GM23338 (cell line): Measurements from ENCODE around the gene RIOK3. TPM values are rescaled to one million over a fixed set of nuclear protein-coding genes. Genes with fewer than 3 reads are reported as not detected.
"Not testable (repeated sequence)": the region's sequence is repeated elsewhere in the genome, so short reads cannot be mapped to it uniquely, and the experiment has no call there.

Source experiments
- ATAC-seq: fragments of 200-7000 bp; cut with Tn5 transposase; 3 replicates; pipeline ENCODE4 v1.9.1; 2020
- DNase-seq: peaks from one replicate; pipeline ENCODE4 v3.0.0-alpha.2; 2015; ENCODE audit warnings: low spot score
- H2AFZ ChIP-seq: fragments of 200-600 bp; sonication (generic); 2 replicates; pipeline ENCODE4 v1.8.0; 2016; ENCODE audit warnings: antibody characterized with exemption, mild to moderate bottlenecking, moderate library complexity
- H3F3A ChIP-seq: fragments of 200-600 bp; sonication (generic); replicated peaks from 2 replicates; pipeline ENCODE4 v1.8.0; 2017; ENCODE audit warnings: antibody characterized with exemption, mixed run types, low read depth
- H3K27ac ChIP-seq: fragments of 200-600 bp; sonication (generic); 2 replicates; pipeline ENCODE4 v1.6.1; 2016; ENCODE audit warnings: low read depth
- H3K27me3 ChIP-seq: fragments of 200-600 bp; sonication (generic); 2 replicates; pipeline ENCODE4 v1.8.0; 2016; ENCODE audit warnings: mild to moderate bottlenecking, mixed run types, moderate library complexity; ENCODE audit not compliant: insufficient read depth
- H3K36me3 ChIP-seq: fragments of 200-600 bp; sonication (generic); 2 replicates; pipeline ENCODE4 v1.8.0; 2016; ENCODE audit warnings: mild to moderate bottlenecking; ENCODE audit not compliant: insufficient read depth
- H3K4me1 ChIP-seq: fragments of 200-600 bp; sonication (generic); 2 replicates; pipeline ENCODE4 v1.8.0; 2016; ENCODE audit warnings: mild to moderate bottlenecking, moderate library complexity; ENCODE audit not compliant: insufficient read depth
- H3K4me2 ChIP-seq: fragments of 200-600 bp; sonication (generic); 2 replicates; pipeline ENCODE4 v1.7.1; 2017; ENCODE audit warnings: mixed run types
- H3K4me3 ChIP-seq: fragments of 200-600 bp; sonication (generic); 2 replicates; pipeline ENCODE4 v1.6.1; 2016; ENCODE audit warnings: mixed run types
- H3K79me2 ChIP-seq: fragments of 200-600 bp; sonication (generic); replicated peaks from 2 replicates; pipeline ENCODE4 v1.8.0; 2017; ENCODE audit warnings: mild to moderate bottlenecking; ENCODE audit not compliant: insufficient read depth
- H3K9me2 ChIP-seq: fragments of 200-600 bp; sonication (generic); 2 replicates; pipeline ENCODE4 v1.8.0; 2017; ENCODE audit not compliant: insufficient read depth
- H4K20me1 ChIP-seq: fragments of 200-600 bp; sonication (generic); replicated peaks from 2 replicates; pipeline ENCODE4 v1.8.0; 2017; ENCODE audit warnings: mild to moderate bottlenecking; ENCODE audit not compliant: insufficient read depth
- H3K27ac Mint-ChIP-seq: 2 replicates; pipeline ENCODE4 v1.8.0; 2020; ENCODE audit warnings: inconsistent platforms, mild to moderate bottlenecking, moderate library complexity, mixed read lengths
- H3K27me3 Mint-ChIP-seq: 3 replicates; pipeline ENCODE4 v1.8.0; 2022; ENCODE audit warnings: low read depth, mild to moderate bottlenecking, moderate library complexity, mixed read lengths, inconsistent platforms; ENCODE audit not compliant: insufficient read depth, poor library complexity
- H3K36me3 Mint-ChIP-seq: 3 replicates; pipeline ENCODE4 v1.8.0; 2021; ENCODE audit warnings: low read depth, mild to moderate bottlenecking, inconsistent platforms, moderate library complexity, mixed read lengths
- H3K4me1 Mint-ChIP-seq: 3 replicates; pipeline ENCODE4 v1.8.0; 2020; ENCODE audit warnings: mild to moderate bottlenecking, inconsistent platforms, mixed read lengths
- H3K4me3 Mint-ChIP-seq: 3 replicates; pipeline ENCODE4 v1.8.0; 2021; ENCODE audit warnings: moderate library complexity, mild to moderate bottlenecking, inconsistent platforms, mixed read lengths
- H3K9me3 Mint-ChIP-seq: 3 replicates; pipeline ENCODE4 v1.8.0; 2020; ENCODE audit warnings: moderate library complexity, mild to moderate bottlenecking, inconsistent platforms, mixed read lengths
- CREB1 ChIP-seq: fragments of 250-450 bp; sonication (Bioruptor Pico); IDR thresholded peaks from 2 replicates; pipeline ENCODE4 v1.5.0; 2020; ENCODE audit warnings: low read depth, mild to moderate bottlenecking, moderate library complexity
- ETS1 ChIP-seq: IDR thresholded peaks from 2 replicates; pipeline ENCODE4 v1.6.1; 2016; ENCODE audit warnings: antibody characterized with exemption
- EZH2 ChIP-seq: fragments of 200-600 bp; sonication (generic); IDR thresholded peaks from one replicate; pipeline ENCODE4 v1.8.0; 2017; ENCODE audit warnings: antibody characterized with exemption, mild to moderate bottlenecking, low read depth; ENCODE audit not compliant: unreplicated experiment
- EZH2phosphoT487 ChIP-seq: fragments of 200-600 bp; sonication (generic); IDR thresholded peaks from one replicate; pipeline ENCODE4 v1.8.1; 2018; ENCODE audit warnings: antibody characterized with exemption; ENCODE audit not compliant: unreplicated experiment
- JUNB ChIP-seq: IDR thresholded peaks from one replicate; pipeline ENCODE4 v1.6.1; 2016; ENCODE audit warnings: antibody characterized with exemption; ENCODE audit not compliant: unreplicated experiment
- NANOG ChIP-seq: IDR thresholded peaks from 2 replicates; pipeline ENCODE4 v1.6.1; 2016; ENCODE audit warnings: antibody characterized with exemption, borderline replicate concordance
- STAT1 ChIP-seq: IDR thresholded peaks from one replicate; pipeline ENCODE4 v1.6.1; 2016; ENCODE audit warnings: antibody characterized with exemption; ENCODE audit not compliant: unreplicated experiment
- ZNF114 ChIP-seq: fragments of 250-450 bp; sonication (Bioruptor Pico); IDR thresholded peaks from 2 replicates; pipeline ENCODE4 v1.5.0; 2020; ENCODE audit warnings: mild to moderate bottlenecking, moderate library complexity
- polyA plus RNA-seq: library from polyadenylated mRNA; unstranded; fragments of >200 nt; fragmentation: Nextera tagmentation; extraction: Ambion mirVana; gene quantifications from 2 replicates; pipeline ENCODE4 v1.2.1, GENCODE V29; 2016
- total RNA-seq: library from RNA; depleted of rRNA; stranded (reverse); fragments of >200 nt; shearing (Covaris generic); gene quantifications from 2 replicates; pipeline ENCODE4 v1.2.3, GENCODE V29; 2014
- TF ChIP-seq, protein P1 (sequence below): IDR thresholded peaks from one replicate; pipeline ENCODE4 v1.6.1; 2018; ENCODE audit warnings: antibody characterized with exemption; ENCODE audit not compliant: unreplicated experiment

Gene RIOK3
- total and polyA plus RNA-seq, 2 experiments from 2014 or later, result 20.8 to 22.1 TPM

GRCh38 chr18:23487738-23488570 is 34.9 kb downstream of the RIOK3 start:
- DNase-seq, result peak; percentile 20
- H3K4me1 ChIP-seq, result peaks cover 29% of the 10 kb centered on the region
- Mint-ChIP-seq H3K4me3 (no peak overlapping the region), H3K27ac (no peak overlapping the region), H3K27me3 (peaks cover 6% of the 10 kb centered on the region), H3K9me3 (peaks cover 5% of the 10 kb centered on the region; the same call in 1 of the 3 replicates), H3K36me3 (no peaks in the 10 kb centered on the region), H3K4me1 (peaks cover 18% of the 10 kb centered on the region)
- ATAC-seq, result peak; percentile 50
- H3K4me2 ChIP-seq, result no peak overlapping the region
- H3K27me3 ChIP-seq, result no peaks in the 10 kb centered on the region
- H3K9me2 ChIP-seq, result no peaks in the 10 kb centered on the region
- H4K20me1 ChIP-seq, result no peaks in the 10 kb centered on the region
- H3F3A ChIP-seq, result no peaks in the 10 kb centered on the region
- no peak overlapping the region for H3K4me3 ChIP-seq
- no peaks in the 10 kb centered on the region for H3K79me2 ChIP-seq
- TF ChIP-seq ETS1, result no peak
- no peak for TF ChIP-seq EZH2
- no peak for TF ChIP-seq STAT1
- peak overlapping the region; percentile 91 for H2AFZ ChIP-seq
- peak overlapping the region; percentile 47; the same call in 1 of the 2 replicates for H3K27ac ChIP-seq
- no peaks in the 10 kb centered on the region for H3K36me3 ChIP-seq

DNA sequence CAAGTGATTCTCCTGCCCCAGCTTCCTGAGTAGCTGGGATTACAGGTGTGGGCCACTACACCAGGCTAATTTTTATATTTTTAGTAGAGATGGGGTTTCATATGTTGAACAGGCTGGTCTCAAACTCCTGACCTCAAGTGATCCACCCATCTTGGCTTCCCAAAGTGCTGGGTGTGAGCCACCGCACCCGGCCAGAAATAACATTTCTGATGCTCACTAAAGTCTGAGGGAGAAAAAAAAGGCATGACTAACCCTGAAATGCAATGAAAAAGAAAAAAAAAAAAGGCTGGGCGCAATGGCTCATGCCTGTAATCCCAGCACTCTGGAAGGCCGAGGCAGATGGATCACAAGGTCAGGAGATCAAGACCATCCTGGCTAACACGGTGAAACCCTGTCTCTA is 36.5 kb downstream of the RIOK3 start:
- H3F3A ChIP-seq, H3K9me2 ChIP-seq, H3K9me3 Mint-ChIP-seq, H3K27ac ChIP-seq, DNase-seq, H3K36me3 Mint-ChIP-seq, H3K79me2 ChIP-seq, H3K27me3 ChIP-seq, H3K4me2 ChIP-seq, H3K4me3 Mint-ChIP-seq, ATAC-seq, H3K36me3 ChIP-seq, H4K20me1 ChIP-seq, H2AFZ ChIP-seq, H3K27me3 Mint-ChIP-seq, H3K4me3 ChIP-seq, H3K27ac Mint-ChIP-seq: not testable (repeated sequence)
- peaks cover 13% of the 10 kb centered on the region; the same call in 2 of the 3 replicates for H3K4me1 Mint-ChIP-seq
- H3K4me1 ChIP-seq, result peaks cover 14% of the 10 kb centered on the region

DNA sequence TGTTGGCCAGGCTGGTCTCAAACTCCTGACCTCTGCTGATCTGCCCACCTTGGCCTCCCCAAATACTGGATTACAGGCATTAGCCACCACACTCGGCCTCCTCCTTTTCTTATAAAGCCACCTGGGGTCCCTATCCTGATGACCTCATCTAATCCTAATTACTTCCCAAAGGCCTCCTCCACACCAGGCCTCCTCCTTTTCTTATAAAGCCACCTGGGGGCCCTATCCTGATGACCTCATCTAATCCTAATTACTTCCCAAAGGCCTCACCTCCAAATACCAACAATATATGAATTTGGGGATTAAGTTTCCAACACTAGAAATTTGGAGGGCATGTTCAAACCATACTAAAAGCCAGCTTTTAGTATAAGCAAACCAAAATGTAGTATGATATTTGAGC is 40.6 kb downstream of the RIOK3 start:
- Histone ChIP-seq H2AFZ (no peak overlapping the region), H3F3A (no peaks in the 10 kb centered on the region), H3K9me2 (no peaks in the 10 kb centered on the region), H3K4me1 (no peaks in the 10 kb centered on the region), H3K27me3 (no peaks in the 10 kb centered on the region), H3K4me2 (no peak overlapping the region), H4K20me1 (no peaks in the 10 kb centered on the region), H3K27ac (no peak overlapping the region), H3K79me2 (no peaks in the 10 kb centered on the region), H3K36me3 (no peaks in the 10 kb centered on the region), H3K4me3 (no peak overlapping the region)
- no peak overlapping the region for H3K4me3 Mint-ChIP-seq
- ATAC-seq (no peak), DNase-seq (no peak)
- peaks cover 6% of the 10 kb centered on the region for H3K27me3 Mint-ChIP-seq
- H3K36me3 Mint-ChIP-seq, result no peaks in the 10 kb centered on the region
- H3K9me3 Mint-ChIP-seq, result peaks cover 5% of the 10 kb centered on the region; the same call in 1 of the 3 replicates
- H3K4me1 Mint-ChIP-seq, result no peaks in the 10 kb centered on the region
- no peak overlapping the region for H3K27ac Mint-ChIP-seq
- TF ChIP-seq NANOG (no peak), EZH2phosphoT487 (no peak), CREB1 (no peak), ZNF114 (CRISPR knock-in tag) (no peak), JUNB (no peak), STAT1 (no peak)
- TF ChIP-seq, protein P1, sequence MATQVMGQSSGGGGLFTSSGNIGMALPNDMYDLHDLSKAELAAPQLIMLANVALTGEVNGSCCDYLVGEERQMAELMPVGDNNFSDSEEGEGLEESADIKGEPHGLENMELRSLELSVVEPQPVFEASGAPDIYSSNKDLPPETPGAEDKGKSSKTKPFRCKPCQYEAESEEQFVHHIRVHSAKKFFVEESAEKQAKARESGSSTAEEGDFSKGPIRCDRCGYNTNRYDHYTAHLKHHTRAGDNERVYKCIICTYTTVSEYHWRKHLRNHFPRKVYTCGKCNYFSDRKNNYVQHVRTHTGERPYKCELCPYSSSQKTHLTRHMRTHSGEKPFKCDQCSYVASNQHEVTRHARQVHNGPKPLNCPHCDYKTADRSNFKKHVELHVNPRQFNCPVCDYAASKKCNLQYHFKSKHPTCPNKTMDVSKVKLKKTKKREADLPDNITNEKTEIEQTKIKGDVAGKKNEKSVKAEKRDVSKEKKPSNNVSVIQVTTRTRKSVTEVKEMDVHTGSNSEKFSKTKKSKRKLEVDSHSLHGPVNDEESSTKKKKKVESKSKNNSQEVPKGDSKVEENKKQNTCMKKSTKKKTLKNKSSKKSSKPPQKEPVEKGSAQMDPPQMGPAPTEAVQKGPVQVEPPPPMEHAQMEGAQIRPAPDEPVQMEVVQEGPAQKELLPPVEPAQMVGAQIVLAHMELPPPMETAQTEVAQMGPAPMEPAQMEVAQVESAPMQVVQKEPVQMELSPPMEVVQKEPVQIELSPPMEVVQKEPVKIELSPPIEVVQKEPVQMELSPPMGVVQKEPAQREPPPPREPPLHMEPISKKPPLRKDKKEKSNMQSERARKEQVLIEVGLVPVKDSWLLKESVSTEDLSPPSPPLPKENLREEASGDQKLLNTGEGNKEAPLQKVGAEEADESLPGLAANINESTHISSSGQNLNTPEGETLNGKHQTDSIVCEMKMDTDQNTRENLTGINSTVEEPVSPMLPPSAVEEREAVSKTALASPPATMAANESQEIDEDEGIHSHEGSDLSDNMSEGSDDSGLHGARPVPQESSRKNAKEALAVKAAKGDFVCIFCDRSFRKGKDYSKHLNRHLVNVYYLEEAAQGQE, result no peak
